OCI-LY3 (cell line): ENCODE measurements around the gene CHRNB4.

ENCODE experiments used
- H2AFZ ChIP-seq: fragments of 200-600, 300-600 bp; shearing (Covaris generic); 2 replicates; pipeline ENCODE4 v1.6.0; 2014; ENCODE audit warnings: antibody characterized with exemption, low read depth, low read length
- H3K27ac ChIP-seq: fragments of 200-600, 300-600 bp; sonication (generic); 2 replicates; pipeline ENCODE4 v1.5.1; 2014; ENCODE audit warnings: mild to moderate bottlenecking, low read length, moderate library complexity, mixed read lengths
- H3K27me3 ChIP-seq: fragments of 200-600, 300-600 bp; sonication (generic); 2 replicates; pipeline ENCODE4 v1.6.1; 2014; ENCODE audit warnings: low read depth, low read length, mixed read lengths
- H3K36me3 ChIP-seq: fragments of 200-600, 300-600 bp; sonication (generic); replicated peaks from 2 replicates; pipeline ENCODE3; 2014; ENCODE audit warnings: low read depth, low read length, mixed read lengths
- H3K4me1 ChIP-seq: fragments of 300-600, 200-600 bp; sonication (generic); 2 replicates; pipeline ENCODE4 v1.6.1; 2014; ENCODE audit warnings: low read length, mixed read lengths
- H3K4me2 ChIP-seq: fragments of 200-600, 300-600 bp; sonication (generic); 2 replicates; pipeline ENCODE4 v1.6.1; 2014; ENCODE audit warnings: low read length, mixed read lengths
- H3K4me3 ChIP-seq: fragments of 300-600, 200-600 bp; sonication (generic); 2 replicates; pipeline ENCODE4 v1.5.1; 2014; ENCODE audit warnings: antibody characterized with exemption, mild to moderate bottlenecking, low read length, moderate library complexity
- H3K79me2 ChIP-seq: fragments of 300-600, 200-600 bp; shearing (Covaris generic); 2 replicates; pipeline ENCODE4 v1.6.1; 2014; ENCODE audit warnings: mild to moderate bottlenecking, low read length, mixed read lengths
- H3K9ac ChIP-seq: fragments of 300-600, 200-600 bp; shearing (Covaris generic); 2 replicates; pipeline ENCODE4 v1.6.0; 2014; ENCODE audit warnings: mild to moderate bottlenecking, low read length, moderate library complexity
- H3K9me3 ChIP-seq: fragments of 200-600, 300-600 bp; shearing (Covaris generic); 2 replicates; pipeline ENCODE4 v1.6.1; 2014; ENCODE audit warnings: low read length, mixed read lengths; ENCODE audit not compliant: insufficient read depth
- H4K20me1 ChIP-seq: fragments of 200-600, 300-600 bp; sonication (generic); 2 replicates; pipeline ENCODE4 v1.6.1; 2016; ENCODE audit warnings: low read length, mixed read lengths; ENCODE audit not compliant: insufficient read depth
- EZH2phosphoT487 ChIP-seq: fragments of 200-600 bp; shearing (Covaris generic); IDR thresholded peaks from 2 replicates; pipeline ENCODE4 v1.6.1; 2018; ENCODE audit warnings: antibody characterized with exemption, mixed run types, low read depth
- TF ChIP-seq, protein P1 (sequence below): fragments of 200-600, 300-600 bp; sonication (generic); IDR thresholded peaks from 2 replicates; pipeline ENCODE4 v1.5.1; 2014; ENCODE audit warnings: antibody characterized with exemption, low read length, low read depth

The CHRNB4 gene

GRCh38 chr15:78667578-78668236 is 26.7 kb upstream of the CHRNB4 start:
- no peaks in the 10 kb centered on the region for H4K20me1 ChIP-seq
- no peak overlapping the region for H2AFZ ChIP-seq
- peaks cover 14% of the 10 kb centered on the region for H3K4me1 ChIP-seq
- no peaks in the 10 kb centered on the region for H3K27me3 ChIP-seq
- H3K79me2 ChIP-seq, result no peaks in the 10 kb centered on the region
- H3K4me2 ChIP-seq, result no peak overlapping the region
- no peak overlapping the region for H3K4me3 ChIP-seq
- H3K9me3 ChIP-seq, result no peaks in the 10 kb centered on the region
- TF ChIP-seq, protein P1, sequence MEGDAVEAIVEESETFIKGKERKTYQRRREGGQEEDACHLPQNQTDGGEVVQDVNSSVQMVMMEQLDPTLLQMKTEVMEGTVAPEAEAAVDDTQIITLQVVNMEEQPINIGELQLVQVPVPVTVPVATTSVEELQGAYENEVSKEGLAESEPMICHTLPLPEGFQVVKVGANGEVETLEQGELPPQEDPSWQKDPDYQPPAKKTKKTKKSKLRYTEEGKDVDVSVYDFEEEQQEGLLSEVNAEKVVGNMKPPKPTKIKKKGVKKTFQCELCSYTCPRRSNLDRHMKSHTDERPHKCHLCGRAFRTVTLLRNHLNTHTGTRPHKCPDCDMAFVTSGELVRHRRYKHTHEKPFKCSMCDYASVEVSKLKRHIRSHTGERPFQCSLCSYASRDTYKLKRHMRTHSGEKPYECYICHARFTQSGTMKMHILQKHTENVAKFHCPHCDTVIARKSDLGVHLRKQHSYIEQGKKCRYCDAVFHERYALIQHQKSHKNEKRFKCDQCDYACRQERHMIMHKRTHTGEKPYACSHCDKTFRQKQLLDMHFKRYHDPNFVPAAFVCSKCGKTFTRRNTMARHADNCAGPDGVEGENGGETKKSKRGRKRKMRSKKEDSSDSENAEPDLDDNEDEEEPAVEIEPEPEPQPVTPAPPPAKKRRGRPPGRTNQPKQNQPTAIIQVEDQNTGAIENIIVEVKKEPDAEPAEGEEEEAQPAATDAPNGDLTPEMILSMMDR, result no peak
- no peaks in the 10 kb centered on the region for H3K36me3 ChIP-seq
- H3K9ac ChIP-seq, result no peak overlapping the region
- no peak overlapping the region for H3K27ac ChIP-seq

- no peaks in the 10 kb centered on the region for H4K20me1 ChIP-seq
- H3K4me1 ChIP-seq, result peaks cover 14% of the 10 kb centered on the region
- H3K27me3 ChIP-seq, result no peaks in the 10 kb centered on the region
- no peaks in the 10 kb centered on the region for H3K79me2 ChIP-seq
- no peak overlapping the region for H3K27ac ChIP-seq
- H3K9me3 ChIP-seq, result no peaks in the 10 kb centered on the region
- no peak overlapping the region for H3K4me3 ChIP-seq
- TF ChIP-seq, protein P1, result no peak
- no peak for TF ChIP-seq EZH2phosphoT487
- H3K36me3 ChIP-seq, result no peaks in the 10 kb centered on the region
- H3K9ac ChIP-seq, result no peak overlapping the region
- peak overlapping the region; percentile 35 for H3K4me2 ChIP-seq
- H2AFZ ChIP-seq, result no peak overlapping the region
Observed at GRCh38 chr15:78666010-78666409, 25.0 kb upstream of the CHRNB4 start.

DNA sequence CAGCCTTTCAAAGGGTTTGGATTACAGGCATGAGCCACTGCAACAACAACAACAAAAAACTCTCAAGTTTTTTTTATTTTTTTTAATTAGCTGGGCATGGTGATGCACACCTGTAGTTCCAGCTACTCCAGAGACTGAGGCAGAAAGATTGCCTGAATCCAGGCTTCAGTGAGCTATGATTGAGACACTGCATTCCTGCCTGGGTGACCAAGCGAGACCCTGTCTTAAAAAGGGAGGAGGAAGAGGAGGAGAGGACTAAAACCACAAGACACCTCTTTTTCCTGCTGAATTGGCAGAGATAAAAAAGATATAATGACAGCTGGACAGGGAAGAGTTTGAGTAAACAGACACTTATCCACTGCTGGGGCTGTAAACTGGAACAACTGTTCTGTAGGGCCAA is 22.7 kb upstream of the CHRNB4 start:
- no peaks in the 10 kb centered on the region for H3K9me3 ChIP-seq
- peaks cover 14% of the 10 kb centered on the region for H3K4me1 ChIP-seq
- H3K4me2 ChIP-seq, result no peak overlapping the region
- TF ChIP-seq, protein P1, result no peak
- no peak for TF ChIP-seq EZH2phosphoT487
- no peaks in the 10 kb centered on the region for H4K20me1 ChIP-seq
- H3K36me3 ChIP-seq, result no peaks in the 10 kb centered on the region
- no peak overlapping the region for H2AFZ ChIP-seq
- no peaks in the 10 kb centered on the region for H3K27me3 ChIP-seq
- no peak overlapping the region for H3K27ac ChIP-seq
- no peaks in the 10 kb centered on the region for H3K79me2 ChIP-seq
- no peak overlapping the region for H3K4me3 ChIP-seq
- H3K9ac ChIP-seq, result no peak overlapping the region

- no peak overlapping the region for H3K4me3 ChIP-seq
- H2AFZ ChIP-seq, result no peak overlapping the region
- H3K27ac ChIP-seq, result no peak overlapping the region
- no peaks in the 10 kb centered on the region for H3K79me2 ChIP-seq
- H4K20me1 ChIP-seq, result no peaks in the 10 kb centered on the region
- no peak overlapping the region for H3K4me2 ChIP-seq
- H3K9ac ChIP-seq, result no peak overlapping the region
- peaks cover 14% of the 10 kb centered on the region for H3K4me1 ChIP-seq
- H3K36me3 ChIP-seq, result no peaks in the 10 kb centered on the region
- no peaks in the 10 kb centered on the region for H3K9me3 ChIP-seq
- TF ChIP-seq, protein P1, result no peak
- no peak for TF ChIP-seq EZH2phosphoT487
- H3K27me3 ChIP-seq, result no peaks in the 10 kb centered on the region
Observed at GRCh38 chr15:78662028-78662427, 21.0 kb upstream of the CHRNB4 start.
